Activated CD8-positive, alpha-beta memory T cell treated with anti-CD3 and anti-CD28 coated beads, Interleukin-2, amount 50 U/mL, for 4 hours (primary cell): ENCODE data around the gene VEGFA.
A peak's percentile ranks its signal among the peaks of the same experiment; 100 is the strongest.

Experiments
- DNase-seq: peaks from one replicate; pipeline ENCODE4 v3.0.0-alpha.2; 2020

Gene VEGFA

DNA sequence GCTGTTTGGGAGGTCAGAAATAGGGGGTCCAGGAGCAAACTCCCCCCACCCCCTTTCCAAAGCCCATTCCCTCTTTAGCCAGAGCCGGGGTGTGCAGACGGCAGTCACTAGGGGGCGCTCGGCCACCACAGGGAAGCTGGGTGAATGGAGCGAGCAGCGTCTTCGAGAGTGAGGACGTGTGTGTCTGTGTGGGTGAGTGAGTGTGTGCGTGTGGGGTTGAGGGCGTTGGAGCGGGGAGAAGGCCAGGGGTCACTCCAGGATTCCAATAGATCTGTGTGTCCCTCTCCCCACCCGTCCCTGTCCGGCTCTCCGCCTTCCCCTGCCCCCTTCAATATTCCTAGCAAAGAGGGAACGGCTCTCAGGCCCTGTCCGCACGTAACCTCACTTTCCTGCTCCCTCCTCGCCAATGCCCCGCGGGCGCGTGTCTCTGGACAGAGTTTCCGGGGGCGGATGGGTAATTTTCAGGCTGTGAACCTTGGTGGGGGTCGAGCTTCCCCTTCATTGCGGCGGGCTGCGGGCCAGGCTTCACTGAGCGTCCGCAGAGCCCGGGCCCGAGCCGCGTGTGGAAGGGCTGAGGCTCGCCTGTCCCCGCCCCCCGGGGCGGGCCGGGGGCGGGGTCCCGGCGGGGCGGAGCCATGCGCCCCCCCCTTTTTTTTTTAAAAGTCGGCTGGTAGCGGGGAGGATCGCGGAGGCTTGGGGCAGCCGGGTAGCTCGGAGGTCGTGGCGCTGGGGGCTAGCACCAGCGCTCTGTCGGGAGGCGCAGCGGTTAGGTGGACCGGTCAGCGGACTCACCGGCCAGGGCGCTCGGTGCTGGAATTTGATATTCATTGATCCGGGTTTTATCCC lies at the start of gene VEGFA:
Gene VEGFA (plus strand): TSS at position 686 of the 846 bp plus-strand sequence.
- peak; percentile 90 for DNase-seq

- DNase-seq, result no peak
Measured at GRCh38 chr6:43720999-43721398, 49.0 kb upstream of the VEGFA start.

GRCh38 chr6:43722920-43723545 lies 47.0 kb upstream of the VEGFA start:
- DNase-seq, result no peak

GRCh38 chr6:43723737-43724295 lies 46.2 kb upstream of the VEGFA start:
- DNase-seq, result peak; percentile 74

- no peak for DNase-seq
Measured at GRCh38 chr6:43724354-43724753, 45.7 kb upstream of the VEGFA start.

GRCh38 chr6:43724914-43725642 lies 44.9 kb upstream of the VEGFA start:
- DNase-seq, result peak; percentile 71

DNA sequence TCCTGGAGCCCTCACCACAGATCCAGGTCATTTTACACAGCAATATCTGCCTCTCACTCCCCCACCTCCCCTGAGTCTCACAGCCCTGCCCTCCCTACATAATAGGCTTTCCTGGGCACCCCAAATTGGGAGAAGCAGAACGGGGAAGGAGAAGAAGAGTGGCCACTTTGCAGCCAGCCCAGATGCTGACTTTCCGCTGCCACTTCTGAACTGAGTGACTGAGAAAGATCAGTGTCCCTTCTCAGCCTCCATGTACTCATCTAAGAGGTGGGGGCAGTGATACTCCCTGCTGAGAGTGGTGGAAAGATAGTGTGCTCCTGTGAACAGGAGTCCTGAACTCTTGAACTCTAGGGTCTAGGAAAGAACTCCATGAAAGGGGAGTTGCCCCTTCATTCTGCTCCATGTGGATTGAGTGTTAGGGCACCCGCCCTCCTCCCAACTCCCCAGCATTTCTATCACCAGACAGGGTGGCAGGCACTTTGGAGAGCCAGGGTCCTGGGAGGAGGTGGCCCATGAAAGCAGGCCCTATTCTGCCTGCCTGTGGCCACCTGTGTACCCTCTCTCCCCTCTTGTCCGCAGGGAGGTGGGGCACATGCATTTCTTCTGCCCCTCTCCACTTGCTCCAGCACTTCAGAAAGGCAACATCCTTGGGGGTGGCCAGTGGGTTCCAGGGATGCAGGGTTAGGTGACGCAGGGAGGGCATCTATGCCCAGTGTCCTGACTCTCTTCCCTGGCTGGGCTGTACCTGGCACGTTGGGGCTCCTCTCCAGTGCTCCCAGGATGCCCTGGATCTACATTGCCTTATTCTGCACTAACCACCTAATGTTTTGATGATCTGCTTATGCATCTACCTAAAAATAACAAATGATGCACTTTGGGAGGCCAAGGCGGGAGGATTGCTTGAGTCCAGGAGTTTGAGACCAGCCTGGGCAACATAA lies 44.1 kb upstream of the VEGFA start:
- no peak for DNase-seq

DNA sequence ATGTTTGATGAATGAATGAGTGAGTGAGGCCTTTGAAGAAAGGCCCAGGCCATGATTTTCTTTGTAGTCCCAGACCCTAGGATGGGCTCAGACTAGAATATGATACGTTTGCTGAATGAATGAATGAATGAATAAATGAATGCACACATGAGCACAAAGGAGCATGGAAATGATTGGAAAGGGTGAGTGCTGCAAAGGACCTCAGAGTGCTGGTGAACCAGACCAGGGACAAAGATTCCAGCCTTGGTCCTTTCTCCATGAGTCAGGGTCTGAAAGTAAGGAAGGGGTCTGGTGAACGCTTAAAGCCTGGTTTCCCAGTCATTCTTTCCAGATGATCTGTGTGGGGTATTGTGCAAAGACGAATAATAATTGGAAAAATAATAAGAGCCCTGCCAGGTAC lies 42.4 kb upstream of the VEGFA start:
- DNase-seq, result no peak

DNA sequence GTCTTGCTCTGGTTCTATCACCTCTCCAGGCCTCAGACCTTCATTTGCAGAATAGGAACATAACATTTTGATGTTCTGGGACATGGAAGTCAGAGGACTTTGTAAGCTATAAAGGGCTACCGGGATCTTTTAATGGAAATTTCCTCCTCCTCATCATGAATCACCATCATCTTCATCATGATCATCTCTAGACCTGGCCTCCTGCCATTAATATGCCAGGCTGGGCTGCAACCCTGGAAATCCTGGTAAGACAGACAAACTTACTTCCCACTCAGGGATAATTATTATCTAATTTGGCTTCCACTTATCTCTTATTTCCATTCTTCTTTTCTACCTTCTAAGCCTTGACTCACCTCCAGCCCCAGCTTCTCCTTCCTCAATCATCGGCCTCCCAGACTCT lies 41.4 kb upstream of the VEGFA start:
- no peak for DNase-seq

GRCh38 chr6:43729537-43729936 lies 40.5 kb upstream of the VEGFA start:
- no peak for DNase-seq

DNA sequence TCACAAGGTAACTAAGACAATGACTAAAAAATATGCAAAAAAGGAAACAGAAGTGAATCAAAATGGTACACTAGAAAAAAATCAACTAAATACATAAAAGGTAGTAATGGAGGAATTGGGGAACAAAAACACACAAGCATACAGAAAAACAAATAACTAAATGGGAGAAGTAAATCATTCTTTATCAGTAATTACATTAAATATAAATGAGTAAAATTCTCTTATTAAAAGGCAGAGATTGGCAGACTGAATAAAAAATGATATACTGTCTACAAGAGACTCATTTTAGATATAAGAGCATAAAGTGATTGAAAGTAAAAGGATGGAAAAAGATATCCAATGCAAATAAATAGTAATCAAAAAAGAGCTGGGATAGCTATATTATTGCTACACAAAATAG lies 39.4 kb upstream of the VEGFA start:
- no peak for DNase-seq

- DNase-seq, result peak; percentile 49
Measured at GRCh38 chr6:43733471-43734293, 36.3 kb upstream of the VEGFA start.

DNA sequence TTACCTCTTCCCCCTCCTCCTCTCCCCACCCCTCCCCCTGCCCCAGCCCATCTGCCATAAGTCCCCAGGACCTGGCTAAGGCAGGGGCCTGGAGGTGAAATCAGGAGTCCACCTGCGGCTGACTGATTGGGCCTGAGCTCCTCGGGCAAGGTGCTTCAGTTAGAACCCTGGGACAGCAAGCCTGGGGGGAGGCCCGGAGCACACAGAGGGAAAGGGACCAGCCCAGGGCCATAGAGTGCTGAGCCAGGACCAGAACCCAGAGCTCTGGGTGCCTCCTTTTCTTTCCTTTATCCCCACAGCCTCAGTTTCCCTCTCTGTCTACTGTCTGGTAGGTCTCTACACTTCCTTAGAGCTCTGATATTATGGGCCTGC lies 35.7 kb upstream of the VEGFA start:
- no peak for DNase-seq

- no peak for DNase-seq
Measured at GRCh38 chr6:43735642-43736199, 34.3 kb upstream of the VEGFA start.

DNA sequence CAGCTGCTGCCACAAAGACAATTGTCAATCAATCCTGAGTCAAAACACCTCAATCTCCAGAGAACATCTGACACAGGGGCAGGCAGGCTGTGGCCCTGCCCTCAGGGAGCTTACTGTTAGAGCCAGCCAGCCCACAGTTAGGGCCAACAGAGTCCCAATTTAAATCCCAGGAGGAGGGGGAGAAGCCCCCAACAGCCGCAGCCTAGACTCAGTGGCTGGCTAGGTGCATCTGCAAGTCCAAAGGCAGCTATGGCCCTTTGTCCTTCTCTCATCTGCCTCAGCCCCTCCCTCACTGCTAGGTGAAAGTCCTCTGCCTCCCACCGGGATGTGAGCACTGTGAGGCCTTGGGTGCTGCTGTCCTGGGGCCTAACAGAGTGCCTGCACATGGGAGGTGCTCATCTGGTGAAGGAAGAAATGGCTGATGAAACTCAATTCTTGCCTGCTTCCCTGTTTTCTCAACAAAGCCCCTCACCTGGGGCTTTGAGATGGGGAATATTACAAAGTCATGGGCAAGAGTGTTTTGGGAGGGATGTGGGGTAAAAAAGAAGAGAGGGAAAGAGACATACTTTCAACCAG lies 33.7 kb upstream of the VEGFA start:
- DNase-seq, result no peak

DNA sequence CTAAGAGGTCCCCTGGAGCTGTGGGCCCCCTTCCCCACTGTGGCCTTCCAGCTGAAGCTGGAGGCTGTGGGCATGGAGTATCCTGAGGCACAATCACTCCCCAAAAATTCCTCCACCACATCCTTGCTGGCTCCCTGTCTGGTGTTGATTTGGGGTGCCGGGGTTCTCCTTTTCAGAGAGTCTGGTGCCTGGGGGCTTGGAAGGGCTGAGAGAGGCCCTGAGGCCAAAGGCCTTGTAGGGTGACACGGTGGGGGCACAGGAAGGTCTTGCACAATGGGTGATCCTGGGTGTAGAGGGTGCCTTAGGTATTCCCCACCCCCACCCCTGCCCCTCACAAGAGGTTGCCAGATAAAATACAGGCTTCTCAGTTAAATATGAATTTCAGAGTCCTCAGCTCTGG lies 33.2 kb upstream of the VEGFA start:
- DNase-seq, result no peak

DNA sequence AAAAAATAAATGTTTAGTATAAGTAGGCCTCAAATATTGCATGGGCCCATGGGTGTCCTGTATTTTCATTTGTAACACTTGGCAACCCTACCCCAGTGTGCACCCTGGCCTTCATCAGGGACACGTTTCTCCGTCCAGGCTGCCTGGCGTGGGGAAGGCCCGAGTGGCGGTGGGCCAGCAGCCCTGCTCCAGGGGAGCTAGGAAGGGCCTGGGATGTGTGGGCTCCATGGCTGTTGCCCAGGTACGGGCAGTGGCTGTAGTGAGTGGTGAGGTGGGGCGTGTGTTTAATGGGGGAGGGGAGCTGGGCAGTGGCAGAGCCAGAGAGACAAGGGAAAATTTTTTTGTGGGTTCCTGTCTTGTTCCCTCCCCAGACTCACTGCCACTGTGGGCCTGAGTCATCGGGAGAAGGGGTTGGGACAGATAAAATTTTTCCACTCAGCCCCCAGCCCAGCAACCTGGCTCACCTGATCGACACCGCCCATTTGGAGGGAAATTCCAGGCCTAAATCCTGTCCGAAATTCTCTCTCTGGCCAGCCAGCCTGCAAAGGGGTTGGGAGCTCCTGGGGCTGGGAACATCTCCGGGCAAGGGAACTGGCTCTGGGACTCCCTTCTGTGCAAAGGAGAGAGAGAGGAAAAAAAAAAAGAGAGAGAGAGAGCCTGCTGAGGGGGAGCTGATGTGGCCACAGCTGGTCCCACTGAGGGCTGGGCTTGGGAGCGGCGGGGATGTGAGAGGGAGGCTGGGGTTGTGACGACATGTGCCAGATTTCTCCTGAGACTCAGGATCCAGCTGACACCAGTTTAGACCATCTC lies 32.5 kb upstream of the VEGFA start:
- no peak for DNase-seq

DNA sequence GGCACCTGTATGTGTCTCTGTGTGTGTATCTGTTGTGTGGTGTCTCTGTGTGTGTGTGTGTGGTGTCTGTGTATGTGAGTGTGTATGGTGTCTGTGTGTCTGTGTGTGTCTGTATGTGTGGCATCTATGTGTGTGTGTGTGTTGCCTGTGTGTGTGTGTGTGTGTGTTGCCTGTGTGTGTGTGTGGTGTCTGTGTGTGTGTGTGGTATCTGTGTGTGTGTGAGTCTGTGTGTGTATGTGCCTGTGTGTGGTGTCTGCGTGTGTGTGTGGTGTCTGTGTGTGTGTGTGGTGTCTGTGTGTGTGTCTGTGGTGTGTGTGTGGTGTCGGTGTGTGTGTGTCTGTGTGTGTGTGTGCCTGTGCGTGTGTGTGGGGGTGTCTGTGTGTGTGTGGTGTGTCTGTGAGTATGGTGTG lies 31.7 kb upstream of the VEGFA start:
- DNase-seq, result no peak

GRCh38 chr6:43738877-43739641 lies 31.0 kb upstream of the VEGFA start:
- DNase-seq, result no peak
